Endometrium (tissue), 2 donors: ENCODE measurements around the gene ST3GAL3.

Experiments used
- FAIRE-seq: peaks from 2 replicates; lab custom pipeline; 2012; peaks lifted over from hg19 to GRCh38; lab: Jason Lieb, UNC
- donor health status: control.
- donor health status: control.

Gene ST3GAL3

DNA sequence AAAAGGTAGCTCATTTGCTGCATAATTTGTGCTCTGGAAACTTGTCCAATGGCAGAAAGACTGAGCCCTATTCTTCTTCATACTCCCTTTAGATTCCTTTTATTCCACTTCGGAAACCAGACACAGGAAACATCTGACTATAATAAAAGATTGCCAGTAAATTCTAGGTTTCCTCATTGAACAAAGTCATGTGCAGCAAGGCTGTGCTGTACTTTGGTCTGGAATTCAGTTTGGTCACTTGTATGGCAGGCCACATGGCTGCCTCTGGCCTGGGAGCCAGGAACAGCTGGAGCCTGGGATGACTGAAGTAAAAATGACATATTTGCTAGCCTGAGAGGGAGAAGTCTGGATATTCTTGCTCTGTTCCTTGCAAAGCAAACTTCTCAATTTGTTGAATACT, 79.6 kb downstream of the ST3GAL3 start:
- FAIRE-seq = peak; percentile 39

DNA sequence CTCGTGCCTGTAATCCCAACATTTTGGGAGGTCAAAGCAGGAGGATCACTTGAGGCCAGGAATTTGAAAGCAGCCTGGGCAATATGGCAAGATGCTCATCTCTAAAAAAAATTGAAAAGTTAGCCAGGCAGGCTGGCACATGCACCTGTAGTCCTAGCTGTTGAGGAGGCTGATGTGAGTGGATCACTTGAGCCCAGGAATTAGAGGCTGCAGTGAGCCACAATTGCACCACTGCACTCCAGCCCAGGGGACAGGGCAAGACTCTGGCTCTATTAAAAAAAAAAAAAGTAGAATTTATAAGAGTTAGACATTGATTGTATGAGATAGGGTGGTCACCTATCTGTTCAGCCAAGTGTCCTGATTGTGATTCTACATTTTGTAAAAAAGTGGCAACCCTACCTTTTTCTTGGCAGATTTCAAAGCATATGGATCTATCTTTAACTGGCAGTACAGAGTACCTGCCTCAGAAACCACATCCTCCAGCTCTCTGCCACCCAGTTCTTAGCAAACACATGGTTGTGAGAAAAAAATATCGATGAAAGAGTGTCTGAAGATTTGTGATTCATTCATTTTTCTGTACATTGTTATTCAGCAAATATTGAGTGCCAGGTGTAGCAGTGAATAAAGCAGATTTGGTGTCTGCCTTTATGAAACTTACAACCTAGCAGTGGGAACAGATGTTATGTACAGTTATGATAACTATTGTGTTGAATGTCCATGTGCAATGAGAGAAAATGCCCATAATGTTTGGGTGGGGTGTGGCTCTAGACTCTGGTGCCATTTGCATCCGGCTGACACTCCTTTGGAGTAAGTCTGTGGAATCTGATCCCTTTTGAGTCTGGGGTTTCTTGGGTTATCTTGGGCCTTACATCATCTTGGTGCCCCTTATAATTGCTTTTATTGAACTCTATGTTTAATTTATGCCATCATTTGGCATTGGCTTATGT, 82.5 kb downstream of the ST3GAL3 start:
- no peak for FAIRE-seq

DNA sequence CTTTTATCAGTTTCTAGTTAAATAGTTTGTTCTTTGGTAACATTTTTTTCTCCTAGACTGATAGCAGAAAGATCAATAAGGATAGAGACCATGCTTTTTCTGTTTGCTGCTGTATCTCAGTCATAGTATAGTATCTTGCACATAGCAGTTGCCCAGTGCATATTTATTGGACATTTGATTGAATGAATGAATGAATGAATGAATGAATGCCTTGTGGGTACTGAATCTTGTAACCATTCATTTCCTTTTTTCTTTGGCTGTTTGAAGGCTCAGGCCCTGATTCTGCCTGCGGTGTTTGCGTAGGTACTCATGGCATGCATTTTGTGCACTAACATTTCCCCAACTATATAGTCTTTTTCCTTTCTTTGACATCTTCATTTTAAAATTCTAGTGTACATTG, 83.9 kb downstream of the ST3GAL3 start:
- no peak for FAIRE-seq

DNA sequence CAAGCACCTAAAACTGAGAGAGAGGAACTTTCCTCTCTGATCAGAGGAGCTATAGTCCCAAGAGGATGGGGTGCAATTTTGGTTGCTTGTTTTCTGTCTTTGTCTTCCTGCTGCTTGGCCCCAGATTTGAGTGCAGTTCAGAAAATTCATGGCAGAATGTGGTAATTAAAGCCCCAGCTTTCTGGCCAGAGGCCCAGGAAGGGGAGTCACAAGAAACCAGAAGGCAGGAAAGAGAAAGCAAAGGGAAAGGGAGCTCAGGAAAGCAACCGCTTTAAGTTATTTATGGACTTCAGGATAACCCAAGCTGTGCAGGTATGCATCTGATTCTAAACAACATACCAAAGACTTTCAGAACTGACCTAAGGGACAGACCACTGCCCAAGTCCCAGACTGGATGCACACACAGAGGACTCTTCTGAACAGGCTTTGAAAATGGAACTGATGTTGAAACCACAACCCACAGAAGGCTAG, 88.8 kb downstream of the ST3GAL3 start:
- FAIRE-seq = no peak

DNA sequence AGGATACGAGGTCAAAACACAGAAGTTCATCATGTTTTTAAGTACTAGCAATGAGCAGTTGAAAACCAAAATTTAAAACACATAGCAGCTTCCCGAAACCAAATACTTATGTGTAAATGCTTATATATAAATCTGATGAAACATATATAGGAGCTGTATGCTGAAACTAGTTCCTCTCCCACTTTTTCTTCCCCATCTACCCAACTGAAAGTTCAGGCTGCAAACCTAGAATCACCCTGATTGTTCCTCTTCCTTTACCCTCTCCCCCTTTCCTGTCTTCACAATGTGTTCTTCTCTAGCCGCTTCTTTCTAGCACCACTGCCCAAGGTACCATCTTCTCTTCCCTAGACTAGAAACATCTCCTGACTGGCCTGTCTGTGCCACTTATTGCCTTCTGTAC, 90.6 kb downstream of the ST3GAL3 start:
- no peak for FAIRE-seq

DNA sequence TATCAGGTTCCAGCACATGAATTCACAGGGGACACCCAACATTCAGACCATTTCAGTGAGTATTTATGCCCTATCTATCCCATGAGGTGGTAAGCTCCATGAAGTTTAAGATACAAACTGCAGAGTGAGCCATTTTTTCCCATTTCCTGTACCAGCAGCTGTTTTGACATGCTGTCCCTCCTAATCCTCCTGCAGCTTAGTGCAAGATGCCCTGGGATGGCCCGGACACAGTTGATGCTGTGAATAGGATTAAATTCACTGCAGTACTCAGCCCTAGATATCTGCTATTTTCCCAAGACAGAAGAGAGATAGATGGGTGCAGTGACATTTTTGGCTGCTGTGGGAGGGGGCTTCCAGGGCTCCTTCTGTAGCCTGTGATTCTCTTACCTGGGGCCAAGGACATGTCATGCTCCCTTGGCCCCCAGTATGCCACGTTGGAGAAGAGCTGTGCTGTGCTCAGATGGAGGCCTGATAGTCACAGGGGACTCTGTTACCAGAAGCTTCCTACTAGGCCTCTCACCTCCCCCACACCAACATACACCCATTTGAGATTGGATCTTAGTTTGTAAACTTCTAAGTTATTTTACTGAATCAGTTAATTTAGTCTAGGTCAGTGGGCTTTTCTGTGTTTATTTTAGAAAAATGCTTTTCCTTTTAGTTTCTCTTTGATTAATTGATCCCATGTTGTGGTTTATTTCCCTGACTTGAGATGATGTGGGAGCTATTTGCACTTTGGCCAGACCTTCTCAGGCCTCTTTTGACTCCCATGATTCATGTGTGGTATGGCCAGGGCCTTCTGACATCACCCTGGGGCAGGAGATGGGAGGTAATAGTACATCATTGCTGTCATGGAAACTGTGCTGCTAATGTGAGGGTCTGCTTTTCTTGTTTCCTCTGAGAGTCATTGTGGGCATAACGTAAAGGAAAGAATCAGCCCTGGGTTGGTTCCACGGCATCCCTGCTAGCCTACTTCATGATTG, 92.6 kb downstream of the ST3GAL3 start:
- FAIRE-seq = peak; percentile 53

DNA sequence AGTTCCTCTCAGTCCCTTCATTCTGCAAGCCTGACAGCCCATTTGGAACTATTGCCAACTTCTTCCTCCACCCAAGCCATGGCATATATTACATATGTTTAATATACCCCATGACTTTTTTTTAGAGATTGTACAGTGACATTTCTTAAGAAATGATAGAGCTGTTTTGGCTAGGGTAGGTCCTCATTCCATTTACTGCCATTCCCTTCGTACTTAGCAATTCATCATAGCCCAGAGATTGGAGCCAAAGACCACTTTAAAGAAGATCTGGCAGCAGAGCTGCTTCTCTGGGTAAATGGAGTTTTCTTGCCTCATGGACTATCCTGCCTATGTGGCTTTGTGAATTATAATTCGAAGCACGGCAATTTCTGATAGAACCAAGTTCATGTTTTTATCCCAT, 93.4 kb downstream of the ST3GAL3 start:
- no peak for FAIRE-seq

DNA sequence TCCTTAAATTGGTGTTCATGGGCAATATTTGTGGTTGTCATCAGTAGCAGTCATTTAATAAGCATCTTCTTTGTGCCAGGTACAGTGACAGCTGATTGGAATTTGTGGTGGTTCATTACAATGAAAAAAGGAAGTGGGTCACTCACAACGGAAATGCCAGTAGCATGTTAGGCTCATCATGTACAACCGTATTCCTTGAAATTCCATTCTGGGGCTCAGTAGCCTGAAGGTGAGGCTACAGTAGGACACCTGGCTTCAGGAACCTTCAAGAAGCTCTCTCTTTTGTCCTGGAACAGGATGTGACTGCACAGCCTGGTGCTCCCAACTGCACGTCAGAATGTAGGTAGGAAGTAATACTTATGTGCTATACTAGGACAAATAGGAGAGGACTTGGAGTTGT, 93.9 kb downstream of the ST3GAL3 start:
- FAIRE-seq = no peak

DNA sequence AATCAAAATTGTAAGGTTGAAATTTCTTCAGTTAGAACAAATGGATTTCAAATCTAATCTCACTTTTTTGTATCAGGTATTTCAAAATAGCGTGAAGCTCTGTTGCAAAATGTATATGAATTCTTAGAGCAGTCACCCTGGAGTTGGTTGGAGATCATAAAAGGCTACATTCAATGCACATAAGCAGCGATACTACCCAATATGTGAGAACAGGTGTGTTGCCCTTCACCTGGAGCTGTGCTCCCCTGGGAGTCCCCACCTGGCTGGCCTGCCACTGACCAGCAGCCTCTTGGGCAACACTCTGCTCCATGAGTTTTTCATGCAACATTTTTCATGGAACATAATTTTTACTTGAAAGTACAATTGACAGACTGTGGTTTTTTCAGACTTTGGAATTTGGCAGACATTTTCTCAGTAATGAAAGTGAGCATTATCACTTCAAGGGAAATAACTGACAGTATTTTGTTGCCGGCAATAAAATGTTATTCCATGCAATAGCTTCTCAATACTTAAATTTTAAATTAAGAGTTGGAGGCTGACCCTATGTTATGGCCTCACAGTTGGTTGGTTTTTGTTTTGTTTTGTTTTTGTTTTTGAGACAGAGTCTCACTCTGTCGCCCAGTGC, 95.1 kb downstream of the ST3GAL3 start:
- FAIRE-seq = no peak

DNA sequence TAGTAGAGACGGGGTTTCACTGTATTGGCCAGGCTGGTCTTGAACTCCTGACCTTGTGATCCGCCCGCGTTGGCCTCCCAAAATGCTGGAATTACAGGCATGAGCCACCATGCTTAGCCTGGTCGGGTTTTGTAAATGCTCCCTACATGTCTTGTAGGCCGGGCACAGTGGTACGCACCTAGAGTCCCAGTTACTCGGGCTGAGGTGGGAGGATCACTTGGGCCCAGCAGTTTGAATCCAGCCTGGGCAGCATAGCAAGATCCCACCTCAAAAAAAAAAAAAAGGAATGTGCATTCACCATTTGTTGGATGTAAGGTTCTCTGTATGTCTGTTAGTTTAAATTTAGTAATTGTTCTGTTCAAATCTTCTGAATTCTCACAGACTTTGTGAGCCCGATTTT, 95.8 kb downstream of the ST3GAL3 start:
- no peak for FAIRE-seq

DNA sequence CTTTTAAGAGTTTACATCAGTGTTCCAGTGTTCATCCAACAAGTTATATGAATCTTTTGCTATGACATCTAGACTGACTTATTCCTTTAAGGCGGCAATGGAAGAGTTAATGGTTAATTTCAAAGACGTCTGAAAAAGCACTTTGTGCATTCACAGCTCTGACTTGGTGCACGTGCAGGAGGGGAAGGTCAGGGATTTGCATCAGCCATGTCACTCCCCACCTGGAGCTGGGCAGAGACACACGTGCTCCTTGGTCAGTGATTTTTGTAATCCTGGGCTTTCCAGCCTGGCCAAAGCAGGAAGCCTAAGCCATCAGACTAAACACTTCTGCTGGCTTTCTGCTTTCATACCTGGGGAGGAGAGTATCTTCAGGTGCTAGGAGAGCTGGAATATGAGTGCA, 96.3 kb downstream of the ST3GAL3 start:
- no peak for FAIRE-seq

DNA sequence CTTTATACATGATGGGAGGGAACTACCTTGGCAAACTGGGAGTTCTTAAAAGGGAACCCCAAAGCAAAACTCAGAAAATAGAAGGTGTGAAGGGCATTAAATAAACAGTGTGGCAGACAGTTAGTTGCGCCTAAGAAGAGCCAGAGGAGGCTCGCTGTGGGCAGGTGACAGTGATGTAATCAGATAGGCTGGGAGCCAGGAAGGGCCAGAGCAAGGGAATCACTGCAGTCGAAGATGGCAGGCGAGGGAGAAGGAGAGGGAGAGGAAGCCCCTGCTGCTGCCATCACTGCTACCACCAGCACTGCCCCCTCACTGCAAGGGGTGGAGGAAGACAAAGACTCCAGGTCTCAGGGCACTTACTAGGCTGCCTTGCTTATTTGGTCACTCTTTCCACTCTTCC, 97.2 kb downstream of the ST3GAL3 start:
- no peak for FAIRE-seq

DNA sequence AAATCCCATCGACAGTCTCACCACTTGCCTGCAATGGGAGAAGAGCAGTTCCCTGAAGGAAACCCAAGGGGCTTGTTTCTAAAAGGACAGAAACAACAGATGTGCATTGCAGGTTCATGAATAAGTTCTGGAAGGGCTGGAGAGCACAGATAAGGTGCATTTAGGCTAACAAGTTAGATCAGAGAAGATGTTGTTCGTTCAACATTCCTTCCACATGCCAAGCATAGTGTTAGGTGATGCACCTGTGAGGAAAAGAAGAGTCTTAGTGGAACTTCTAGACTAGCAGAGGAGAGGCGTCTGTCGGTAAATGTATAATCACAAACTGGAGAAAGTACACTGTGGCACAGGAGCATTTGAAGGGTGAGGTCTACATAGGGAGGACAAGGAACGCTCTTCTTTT, 98.0 kb downstream of the ST3GAL3 start:
- FAIRE-seq = no peak

DNA sequence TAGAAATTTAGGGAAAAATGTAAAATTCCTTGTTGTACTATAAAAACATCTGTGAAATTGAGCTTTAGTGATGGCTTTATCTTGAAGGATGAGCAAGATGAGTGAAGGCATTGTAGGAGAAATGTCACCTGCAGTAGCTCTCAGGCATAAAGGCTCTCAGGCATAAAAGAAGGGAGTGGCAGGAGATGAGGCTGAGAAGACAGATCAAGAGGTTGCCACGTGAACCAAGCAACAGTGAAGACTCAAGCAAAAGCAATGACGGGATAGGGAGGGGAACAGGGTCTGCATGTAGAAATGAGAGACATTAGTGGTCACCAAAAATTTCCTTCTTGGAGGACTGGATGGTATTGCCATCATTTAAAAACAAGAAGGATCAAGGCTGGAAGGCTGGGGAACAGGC, 98.8 kb downstream of the ST3GAL3 start:
- FAIRE-seq = no peak

DNA sequence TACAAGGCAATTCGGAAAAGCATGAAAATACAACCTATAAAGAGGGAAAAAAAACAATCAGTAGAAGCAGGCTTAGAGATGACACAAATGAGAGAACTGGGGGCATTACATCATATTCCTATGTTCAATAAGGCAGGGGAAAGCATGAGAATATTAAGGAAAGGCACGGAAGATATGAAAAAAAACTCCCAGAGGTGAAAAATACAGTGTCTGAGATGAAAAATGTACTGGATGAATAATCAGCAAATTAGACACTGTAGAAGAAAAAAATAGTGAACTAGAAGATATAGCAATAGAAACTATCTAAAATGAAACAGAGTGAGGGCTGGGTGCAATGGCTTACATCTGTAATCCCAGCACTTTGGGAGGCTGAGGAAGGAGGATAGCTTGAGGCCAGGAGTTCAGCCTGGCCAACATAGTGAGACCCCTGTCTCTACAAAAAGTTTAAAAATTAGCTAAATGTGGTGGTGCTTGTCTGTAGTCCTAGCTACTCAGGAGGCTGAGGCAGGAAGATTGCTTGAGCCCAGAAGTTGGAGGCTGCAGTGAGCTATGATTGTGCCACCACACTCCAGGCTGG, 101.8 kb downstream of the ST3GAL3 start:
- FAIRE-seq = no peak

DNA sequence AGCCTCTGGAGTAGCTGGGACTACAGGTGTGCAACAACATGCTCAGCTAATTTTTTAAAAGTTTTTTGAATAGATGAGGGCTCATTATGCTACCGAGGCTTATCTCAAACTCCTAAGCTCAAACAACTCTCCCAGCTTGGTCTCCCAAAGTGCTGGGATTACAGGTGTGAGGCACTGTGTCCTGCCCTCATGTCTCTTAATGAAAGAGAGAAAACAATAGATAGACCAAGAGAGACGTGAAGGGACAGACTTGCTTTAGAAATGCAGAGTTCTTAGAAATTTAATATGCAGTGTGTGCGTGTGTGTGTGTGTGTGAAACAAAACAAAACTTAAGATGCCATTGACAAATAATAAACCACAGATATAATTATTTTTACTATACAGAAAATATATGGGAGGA, 105.2 kb downstream of the ST3GAL3 start:
- no peak for FAIRE-seq

DNA sequence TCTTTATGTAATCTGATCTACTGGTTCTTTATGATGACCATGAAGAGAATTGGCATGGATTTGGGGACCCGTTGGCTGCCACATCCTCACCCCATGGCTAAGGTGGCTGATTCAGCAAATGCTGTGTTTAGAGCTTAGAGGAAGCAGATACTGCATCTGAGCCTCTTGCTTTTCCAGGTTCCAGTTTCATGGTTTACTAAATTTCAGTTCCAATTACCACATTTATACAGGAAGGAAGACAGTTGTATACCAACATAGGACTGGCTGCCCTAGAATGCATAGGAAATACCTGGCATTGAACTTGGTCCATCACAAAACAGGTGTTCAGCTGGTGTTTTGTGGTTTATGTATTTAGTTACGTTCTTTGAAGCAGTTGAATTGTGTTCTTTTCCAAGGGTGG, 107.1 kb downstream of the ST3GAL3 start:
- no peak for FAIRE-seq

DNA sequence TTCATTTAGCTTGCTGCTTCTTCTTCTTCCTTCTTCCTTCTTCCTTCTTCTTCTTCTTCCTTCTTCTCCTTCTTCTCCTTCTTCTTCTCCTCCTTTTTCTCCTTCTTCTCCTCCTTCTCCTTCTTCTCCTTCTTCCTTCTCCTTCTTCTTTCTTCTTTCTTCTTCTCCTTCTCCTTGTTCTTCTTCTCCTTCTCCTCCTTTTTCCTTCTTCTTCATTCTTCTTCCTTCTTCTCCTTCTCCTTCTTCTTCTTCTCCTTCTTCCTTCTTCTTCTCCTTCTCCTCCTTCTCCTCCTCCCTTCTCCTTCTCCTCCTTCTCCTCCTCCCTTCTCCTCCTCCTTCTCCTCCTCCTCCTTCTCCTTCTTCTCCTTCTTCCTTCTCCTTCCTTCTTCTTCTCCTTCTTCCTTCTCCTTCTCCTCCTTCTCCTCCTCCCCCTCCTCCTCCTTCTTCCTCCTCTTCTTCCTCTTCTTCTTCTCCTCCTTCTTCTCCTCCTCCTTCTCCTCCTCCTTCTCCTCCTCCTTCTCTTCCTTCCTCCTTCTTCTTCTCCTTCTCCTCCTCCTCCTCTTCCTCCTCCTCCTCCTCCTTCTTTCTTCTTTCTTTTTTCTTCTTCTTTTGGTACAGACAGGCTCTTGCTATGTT, 110.1 kb downstream of the ST3GAL3 start:
- no peak for FAIRE-seq

DNA sequence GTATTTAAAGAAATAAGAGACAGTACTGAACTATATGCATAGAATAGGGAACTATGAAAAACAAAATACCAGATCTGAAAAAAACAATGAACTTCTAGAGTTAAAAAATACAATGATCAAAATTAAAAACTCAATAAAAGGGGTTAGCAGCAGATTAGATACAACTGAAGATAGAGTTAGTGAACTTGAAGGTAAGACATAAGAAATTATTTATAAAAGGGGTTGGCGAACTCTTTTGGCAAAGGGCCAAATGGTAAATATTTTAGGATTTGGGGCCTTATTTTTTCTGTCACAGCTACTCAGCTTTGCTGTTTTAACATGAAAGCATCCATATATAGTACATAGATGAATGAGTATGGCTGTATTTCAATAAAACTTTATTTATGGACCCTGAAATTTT, 111.4 kb downstream of the ST3GAL3 start:
- peak; percentile 33 for FAIRE-seq

DNA sequence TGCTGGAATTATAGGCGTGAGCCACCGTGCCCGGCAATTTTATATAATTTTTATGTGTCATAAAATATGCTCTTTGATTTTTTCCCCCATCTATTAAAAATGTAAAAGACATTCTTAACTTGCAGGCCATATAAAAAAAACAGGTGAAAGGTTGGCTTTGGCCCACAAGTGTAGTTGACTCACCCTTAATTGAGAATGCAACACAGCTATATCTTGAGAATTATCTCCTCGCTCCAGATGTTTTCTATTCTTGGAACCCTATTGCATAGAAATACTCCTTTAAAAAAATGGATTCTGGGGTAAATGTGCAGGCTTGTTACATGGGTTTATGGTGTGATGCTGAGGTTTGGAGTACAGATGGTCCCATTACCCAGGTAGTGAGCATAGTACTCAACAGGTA, 112.0 kb downstream of the ST3GAL3 start:
- FAIRE-seq = no peak

DNA sequence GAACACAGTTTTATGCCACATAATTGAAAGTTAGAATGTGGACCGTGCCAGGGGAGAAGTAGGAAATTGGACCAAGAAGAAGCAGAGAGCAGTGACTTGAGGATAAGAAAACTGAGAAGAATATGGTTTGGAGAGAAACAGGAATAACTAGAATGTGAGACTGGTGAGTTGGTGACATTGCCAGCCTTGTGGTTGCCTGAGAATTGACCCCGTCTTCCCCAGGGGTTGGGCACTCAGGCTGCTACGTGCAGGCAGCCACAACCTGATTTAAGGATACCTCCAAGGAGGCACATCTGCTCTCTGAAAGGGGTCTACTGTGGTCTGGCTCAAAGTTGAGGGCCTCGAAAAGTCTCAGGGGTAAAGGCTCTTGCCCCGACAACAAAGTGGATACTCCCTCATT, 114.1 kb downstream of the ST3GAL3 start:
- FAIRE-seq = no peak
